SH-SY5Y (cell line): ENCODE data around the gene TRPM3.

Experiments used
- GATA2 ChIP-seq: IDR thresholded peaks from 2 replicates; pipeline ENCODE4 v1.6.1; 2011; ENCODE audit warnings: mild to moderate bottlenecking, low read depth, low read length
- GATA3 ChIP-seq: IDR thresholded peaks from 2 replicates; pipeline ENCODE4 v1.6.1; 2011; ENCODE audit warnings: low read depth, mild to moderate bottlenecking, low read length, moderate library complexity

GRCh38 chr9:70675868-70676370 is 445.5 kb downstream of the TRPM3 start:
- TF ChIP-seq GATA2 (no peak), GATA3 (no peak)
